ENCODE results near the gene AGPS.

DNA sequence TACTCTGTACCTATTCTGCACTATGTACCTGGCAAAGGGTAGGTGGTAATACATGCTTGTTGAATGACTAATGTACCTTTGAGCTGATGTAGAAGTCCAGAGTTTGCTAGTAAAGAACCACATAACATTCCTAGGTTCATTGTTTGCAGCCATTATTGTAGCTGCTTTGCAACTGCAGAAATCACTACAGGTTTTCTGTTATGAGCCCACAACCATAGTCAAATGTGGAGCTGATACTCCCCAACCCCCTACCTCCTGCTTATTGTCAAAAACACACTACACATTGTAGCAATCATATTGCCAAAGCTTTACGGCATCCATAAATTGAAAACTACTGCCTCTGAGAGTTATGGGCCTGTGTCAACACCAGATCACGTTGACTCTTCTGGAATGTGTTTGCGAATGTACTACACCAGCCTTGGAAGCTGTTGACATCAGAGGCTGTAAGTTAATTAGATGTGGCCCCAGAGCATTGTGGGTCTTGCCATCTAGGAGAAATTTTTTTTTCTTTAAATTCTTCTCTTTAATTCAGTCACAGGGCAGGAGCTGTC, 187.0 kb downstream of the AGPS start:
- TF ChIP-seq, protein P1, sequence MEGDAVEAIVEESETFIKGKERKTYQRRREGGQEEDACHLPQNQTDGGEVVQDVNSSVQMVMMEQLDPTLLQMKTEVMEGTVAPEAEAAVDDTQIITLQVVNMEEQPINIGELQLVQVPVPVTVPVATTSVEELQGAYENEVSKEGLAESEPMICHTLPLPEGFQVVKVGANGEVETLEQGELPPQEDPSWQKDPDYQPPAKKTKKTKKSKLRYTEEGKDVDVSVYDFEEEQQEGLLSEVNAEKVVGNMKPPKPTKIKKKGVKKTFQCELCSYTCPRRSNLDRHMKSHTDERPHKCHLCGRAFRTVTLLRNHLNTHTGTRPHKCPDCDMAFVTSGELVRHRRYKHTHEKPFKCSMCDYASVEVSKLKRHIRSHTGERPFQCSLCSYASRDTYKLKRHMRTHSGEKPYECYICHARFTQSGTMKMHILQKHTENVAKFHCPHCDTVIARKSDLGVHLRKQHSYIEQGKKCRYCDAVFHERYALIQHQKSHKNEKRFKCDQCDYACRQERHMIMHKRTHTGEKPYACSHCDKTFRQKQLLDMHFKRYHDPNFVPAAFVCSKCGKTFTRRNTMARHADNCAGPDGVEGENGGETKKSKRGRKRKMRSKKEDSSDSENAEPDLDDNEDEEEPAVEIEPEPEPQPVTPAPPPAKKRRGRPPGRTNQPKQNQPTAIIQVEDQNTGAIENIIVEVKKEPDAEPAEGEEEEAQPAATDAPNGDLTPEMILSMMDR (tag by site-specific recombination; IDR thresholded peaks at IDR 0.05): no peak
- TF ChIP-seq ZNF175 (tag by site-specific recombination; IDR thresholded peaks at IDR 0.05): no peak
- no peak for TF ChIP-seq ZNF133 (tag by site-specific recombination; IDR thresholded peaks at IDR 0.05)
- TF ChIP-seq, protein P2, sequence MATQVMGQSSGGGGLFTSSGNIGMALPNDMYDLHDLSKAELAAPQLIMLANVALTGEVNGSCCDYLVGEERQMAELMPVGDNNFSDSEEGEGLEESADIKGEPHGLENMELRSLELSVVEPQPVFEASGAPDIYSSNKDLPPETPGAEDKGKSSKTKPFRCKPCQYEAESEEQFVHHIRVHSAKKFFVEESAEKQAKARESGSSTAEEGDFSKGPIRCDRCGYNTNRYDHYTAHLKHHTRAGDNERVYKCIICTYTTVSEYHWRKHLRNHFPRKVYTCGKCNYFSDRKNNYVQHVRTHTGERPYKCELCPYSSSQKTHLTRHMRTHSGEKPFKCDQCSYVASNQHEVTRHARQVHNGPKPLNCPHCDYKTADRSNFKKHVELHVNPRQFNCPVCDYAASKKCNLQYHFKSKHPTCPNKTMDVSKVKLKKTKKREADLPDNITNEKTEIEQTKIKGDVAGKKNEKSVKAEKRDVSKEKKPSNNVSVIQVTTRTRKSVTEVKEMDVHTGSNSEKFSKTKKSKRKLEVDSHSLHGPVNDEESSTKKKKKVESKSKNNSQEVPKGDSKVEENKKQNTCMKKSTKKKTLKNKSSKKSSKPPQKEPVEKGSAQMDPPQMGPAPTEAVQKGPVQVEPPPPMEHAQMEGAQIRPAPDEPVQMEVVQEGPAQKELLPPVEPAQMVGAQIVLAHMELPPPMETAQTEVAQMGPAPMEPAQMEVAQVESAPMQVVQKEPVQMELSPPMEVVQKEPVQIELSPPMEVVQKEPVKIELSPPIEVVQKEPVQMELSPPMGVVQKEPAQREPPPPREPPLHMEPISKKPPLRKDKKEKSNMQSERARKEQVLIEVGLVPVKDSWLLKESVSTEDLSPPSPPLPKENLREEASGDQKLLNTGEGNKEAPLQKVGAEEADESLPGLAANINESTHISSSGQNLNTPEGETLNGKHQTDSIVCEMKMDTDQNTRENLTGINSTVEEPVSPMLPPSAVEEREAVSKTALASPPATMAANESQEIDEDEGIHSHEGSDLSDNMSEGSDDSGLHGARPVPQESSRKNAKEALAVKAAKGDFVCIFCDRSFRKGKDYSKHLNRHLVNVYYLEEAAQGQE (tag by site-specific recombination; IDR thresholded peaks at IDR 0.05): no peak
- TF ChIP-seq ZNF792 (tag by site-specific recombination; IDR thresholded peaks at IDR 0.05): no peak
- TF ChIP-seq PBX3 (CRISPR knock-in tag; IDR thresholded peaks at IDR 0.05): no peak
- TF ChIP-seq ZFP3 (tag by site-specific recombination; IDR thresholded peaks at IDR 0.05; ENCODE audit: low read depth): no peak
- TF ChIP-seq ZNF561 (tag by site-specific recombination; IDR thresholded peaks at IDR 0.05; ENCODE audit: borderline replicate concordance): no peak
- no peak for TF ChIP-seq ZNF138 (tag by site-specific recombination; IDR thresholded peaks at IDR 0.05; ENCODE audit: borderline replicate concordance)
- no peak for TF ChIP-seq ZBTB8A (tag by site-specific recombination; IDR thresholded peaks at IDR 0.05)
- no peak for TF ChIP-seq YY1 (tag by site-specific recombination; IDR thresholded peaks at IDR 0.05)

Measured in HEK293 (cell line).